ENCODE results near the gene CAPSL.
"Not testable (repeated sequence)": the region's sequence is repeated elsewhere in the genome, so short reads cannot be mapped to it uniquely, and the experiment has no call there.

CAPSL gene

GRCh38 chr5:35870605-35871004 lies 67.8 kb downstream of the CAPSL start:
- no peak for DNase-seq

GRCh38 chr5:35869685-35870277 lies 68.6 kb downstream of the CAPSL start:
- no peak for DNase-seq

GRCh38 chr5:35867998-35868397 lies 70.4 kb downstream of the CAPSL start:
- DNase-seq: no peak

GRCh38 chr5:35863159-35863558 lies 75.3 kb downstream of the CAPSL start:
- DNase-seq: no peak

GRCh38 chr5:35862126-35862525 lies 76.3 kb downstream of the CAPSL start:
- no peak for DNase-seq

GRCh38 chr5:35861718-35862117 lies 76.7 kb downstream of the CAPSL start:
- no peak for DNase-seq

GRCh38 chr5:35860686-35861085 lies 77.7 kb downstream of the CAPSL start:
- DNase-seq: no peak

- peak in 2 of 3 experiments; percentile 4 to 76 for DNase-seq
Measured at GRCh38 chr5:35859101-35859661, 79.2 kb downstream of the CAPSL start.

- DNase-seq: no peak
Measured at GRCh38 chr5:35857606-35858205, 80.7 kb downstream of the CAPSL start.

GRCh38 chr5:35856765-35857351 lies 81.6 kb downstream of the CAPSL start, which contains the start of gene IL7R:
TSS of gene IL7R (plus strand) at chr5:35856891. CDS start at chr5:35856978, 87 bp downstream.
- DNase-seq: no peak

GRCh38 chr5:35856186-35856764 lies 82.1 kb downstream of the CAPSL start:
- not testable (repeated sequence) for DNase-seq

GRCh38 chr5:35855187-35855586 lies 83.2 kb downstream of the CAPSL start:
- no peak for DNase-seq

Data from NCI-H1417 (cell line).